Measurements from ENCODE around the gene C20orf173. TPM values are rescaled to one million over a fixed set of nuclear protein-coding genes. Genes with fewer than 3 reads are reported as not detected.

C20orf173 gene
- polyA plus RNA-seq, 1 donor from 2014 or later = not detected

DNA sequence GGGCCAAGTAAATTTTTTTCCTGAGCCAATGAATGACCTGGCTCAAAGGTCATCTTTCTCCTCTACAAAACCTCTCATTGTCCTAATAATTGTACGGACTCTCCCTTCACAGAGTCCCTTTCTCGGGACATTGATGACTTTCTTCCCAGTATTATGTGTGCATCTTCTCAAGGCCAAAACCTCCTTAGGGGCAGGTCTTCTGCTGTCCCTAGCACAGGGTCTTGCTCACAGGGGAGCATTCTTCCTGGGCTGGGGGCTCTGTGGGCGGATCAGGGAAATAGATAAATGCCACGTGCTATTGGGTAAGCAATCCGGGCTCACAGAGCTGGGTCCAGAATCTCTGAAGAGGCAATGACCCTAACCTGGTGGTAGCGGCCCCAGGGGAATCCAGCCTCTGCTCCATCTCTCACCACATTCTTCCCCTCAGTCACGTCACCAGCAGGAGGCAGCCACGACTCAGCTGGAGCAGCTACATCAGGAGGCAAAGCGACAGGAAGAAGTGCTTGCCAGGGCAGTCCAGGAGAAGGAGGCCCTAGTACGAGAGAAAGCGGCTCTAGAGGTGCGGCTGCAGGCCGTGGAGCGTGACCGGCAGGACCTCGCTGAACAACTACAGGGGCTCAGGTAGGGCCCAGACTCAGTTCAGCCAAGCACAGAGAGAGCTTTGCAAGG, 50.5 kb downstream of the C20orf173 start:
- H3K27me3 Mint-ChIP-seq = no peaks in the 10 kb centered on the region
- no peaks in the 10 kb centered on the region for H3K36me3 Mint-ChIP-seq
- peak overlapping the region in 1 of 4 donors; percentile 25 for H3K4me3 Mint-ChIP-seq
- H3K27ac Mint-ChIP-seq = peak overlapping the region in 2 of 3 donors; percentile 77 to 81
- H3K4me1 Mint-ChIP-seq = peaks cover 0 to 8% (median 3%) of the 10 kb centered on the region in 3 donors
- H3K9me3 Mint-ChIP-seq = no peaks in the 10 kb centered on the region

Other genes starting within 250 kb of the C20orf173 start
- 204 TPM for gene EIF6, start 244.9 kb downstream of the C20orf173 start, polyA plus RNA-seq
- gene FAM83C, start 237.2 kb downstream of the C20orf173 start, polyA plus RNA-seq = not detected
- gene UQCC1, start 117.7 kb downstream of the C20orf173 start, polyA plus RNA-seq = 19.7 TPM
- not detected for gene GDF5, start 91.4 kb downstream of the C20orf173 start, polyA plus RNA-seq
- 23.1 TPM for gene CEP250, start 74.1 kb downstream of the C20orf173 start, polyA plus RNA-seq
- 119 TPM for gene ERGIC3, start 12.4 kb upstream of the C20orf173 start, polyA plus RNA-seq
- 1.9 TPM for gene SPAG4, start 86.2 kb upstream of the C20orf173 start, polyA plus RNA-seq
- 306 TPM for gene CPNE1, start 135.2 kb upstream of the C20orf173 start, polyA plus RNA-seq
- 36.9 TPM for gene RBM12, start 135.2 kb upstream of the C20orf173 start, polyA plus RNA-seq
- gene NFS1, start 169.7 kb upstream of the C20orf173 start, polyA plus RNA-seq = 18.1 TPM
- 323 TPM for gene ROMO1, start 169.8 kb upstream of the C20orf173 start, polyA plus RNA-seq
- 191 TPM for gene RBM39, start 212.6 kb upstream of the C20orf173 start, polyA plus RNA-seq
- 107 TPM for gene PHF20, start 242.4 kb upstream of the C20orf173 start, polyA plus RNA-seq